WTC11 (cell line): ENCODE results near the gene ADAMTS7. TPM values are rescaled to one million over a fixed set of nuclear protein-coding genes. Genes with fewer than 3 reads are reported as not detected.
"Not testable (repeated sequence)": the region's sequence is repeated elsewhere in the genome, so short reads cannot be mapped to it uniquely, and the experiment has no call there.

Experiments used
- ATAC-seq: fragments of 200-7000 bp; cut with Tn5 transposase; 2 replicates; pipeline ENCODE4 v1.10.0; 2021; ENCODE audit warnings: mild to moderate bottlenecking, moderate library complexity
- CTCF ChIA-PET: fragments of 300-600 bp; sonication (Branson Sonifier 250); formaldehyde crosslinking; loops from one replicate; lab custom pipeline; 2021; ENCODE audit warnings: antibody characterized with exemption; lab: Charles Lee
- POLR2A ChIA-PET: fragments of 350-600 bp; sonication (Branson Sonifier 250); formaldehyde crosslinking; loops from one replicate; lab custom pipeline; 2021; ENCODE audit warnings: antibody characterized with exemption; lab: Charles Lee
- DNase-seq: peaks from one replicate; pipeline ENCODE4 v3.0.0; 2021; ENCODE audit warnings: low spot score
- H3K27ac Mint-ChIP-seq: 2 replicates; pipeline ENCODE4 v1.8.0; 2021; ENCODE audit warnings: mixed read lengths
- H3K27me3 Mint-ChIP-seq: 2 replicates; pipeline ENCODE4 v1.8.0; 2021; ENCODE audit warnings: low read depth, mild to moderate bottlenecking, moderate library complexity, mixed read lengths
- H3K36me3 Mint-ChIP-seq: 2 replicates; pipeline ENCODE4 v1.8.0; 2021; ENCODE audit warnings: mixed read lengths
- H3K4me1 Mint-ChIP-seq: 2 replicates; pipeline ENCODE4 v1.8.0; 2022; ENCODE audit warnings: mixed read lengths
- H3K4me3 Mint-ChIP-seq: 2 replicates; pipeline ENCODE4 v1.8.0; 2021; ENCODE audit warnings: mild to moderate bottlenecking, moderate library complexity, mixed read lengths
- H3K9me3 Mint-ChIP-seq: 2 replicates; pipeline ENCODE4 v1.8.0; 2021; ENCODE audit warnings: mixed read lengths
- E2F4 ChIP-seq: sonication (generic); formaldehyde crosslinking; IDR thresholded peaks from 2 replicates; pipeline ENCODE4 v1.8.1; 2022; ENCODE audit warnings: low read depth, mild to moderate bottlenecking, moderate library complexity, missing genetic modification reagents, borderline replicate concordance
- PRDM15 ChIP-seq: sonication (generic); formaldehyde crosslinking; IDR thresholded peaks from 2 replicates; pipeline ENCODE4 v1.8.0; 2022; ENCODE audit warnings: missing genetic modification reagents
- PRRX2 ChIP-seq: fragments of 250-450 bp; sonication (Bioruptor Pico); IDR thresholded peaks from 2 replicates; pipeline ENCODE4 v1.8.0; 2021; ENCODE audit warnings: mild to moderate bottlenecking
- RELA ChIP-seq: sonication (generic); formaldehyde crosslinking; IDR thresholded peaks from 2 replicates; pipeline ENCODE4 v1.8.1; 2022; ENCODE audit warnings: missing genetic modification reagents, mild to moderate bottlenecking, borderline replicate concordance
- RORB ChIP-seq: fragments of 250-450 bp; sonication (Bioruptor Pico); IDR thresholded peaks from 2 replicates; pipeline ENCODE4 v1.9.0; 2021; ENCODE audit warnings: mild to moderate bottlenecking
- SP1 ChIP-seq: sonication (generic); formaldehyde crosslinking; conservative IDR thresholded peaks from 2 replicates; pipeline ENCODE4 v1.8.1; 2022; ENCODE audit warnings: missing genetic modification reagents
- ZMAT4 ChIP-seq: fragments of 250-450 bp; sonication (Bioruptor Pico); IDR thresholded peaks from 2 replicates; pipeline ENCODE4 v1.9.0; 2021; ENCODE audit warnings: mild to moderate bottlenecking
- total RNA-seq: library from RNA; stranded (reverse); gene quantifications from 3 replicates; pipeline ENCODE4 v1.2.3, GENCODE V29; 2021
- TF ChIP-seq, protein P1 (sequence below): fragments of 250-450 bp; sonication (Bioruptor Pico); IDR thresholded peaks from 2 replicates; pipeline ENCODE4 v1.9.0; 2021; ENCODE audit warnings: mild to moderate bottlenecking, borderline replicate concordance
- TF ChIP-seq, protein P2 (sequence below): sonication (generic); formaldehyde crosslinking; IDR thresholded peaks from 2 replicates; pipeline ENCODE4 v1.8.1; 2023; ENCODE audit warnings: mild to moderate bottlenecking, missing genetic modification reagents

ADAMTS7 gene
- total RNA-seq, 1 experiment from 2014 or later: 70.3 TPM

DNA sequence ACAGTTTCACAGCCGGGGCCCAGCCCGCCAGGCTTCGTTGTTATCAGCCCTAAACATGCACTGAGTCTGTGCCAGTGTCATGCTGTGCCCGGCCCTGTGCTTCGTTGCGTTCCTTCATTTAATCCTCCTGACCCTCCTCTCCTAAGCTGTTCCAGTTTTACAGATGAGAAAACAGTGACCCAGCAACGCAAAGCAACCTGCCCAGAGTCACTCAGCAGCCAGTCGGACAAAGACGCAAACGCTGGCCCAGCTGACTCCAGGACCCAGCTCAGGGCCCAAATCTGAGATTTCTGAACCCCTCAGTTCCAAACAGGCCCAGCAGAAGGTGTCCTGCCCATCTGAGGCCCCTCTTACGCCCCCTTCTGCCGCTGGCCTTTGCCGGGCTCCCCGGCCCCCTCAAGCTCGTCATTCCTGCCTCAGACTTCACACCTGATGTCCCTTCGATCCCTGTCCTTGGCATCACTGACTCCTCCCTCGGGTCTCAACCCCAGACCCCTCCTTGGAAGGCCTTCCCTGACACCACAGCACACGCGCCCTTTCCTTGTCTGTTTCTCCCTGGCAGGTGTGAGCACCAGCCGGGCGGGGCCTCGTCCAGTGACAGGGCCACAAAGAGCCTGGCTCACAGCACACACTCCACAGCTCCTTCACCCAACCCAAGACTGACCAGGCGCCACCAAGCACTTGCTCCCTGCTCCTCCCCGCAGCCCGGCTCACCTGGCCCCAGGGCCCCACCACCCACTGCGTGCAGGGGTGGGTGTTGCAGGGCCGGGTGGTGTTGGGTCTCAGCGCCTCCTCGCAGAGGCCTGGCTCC, 48.1 kb downstream of the ADAMTS7 start (continued):
- TF ChIP-seq, protein P1, sequence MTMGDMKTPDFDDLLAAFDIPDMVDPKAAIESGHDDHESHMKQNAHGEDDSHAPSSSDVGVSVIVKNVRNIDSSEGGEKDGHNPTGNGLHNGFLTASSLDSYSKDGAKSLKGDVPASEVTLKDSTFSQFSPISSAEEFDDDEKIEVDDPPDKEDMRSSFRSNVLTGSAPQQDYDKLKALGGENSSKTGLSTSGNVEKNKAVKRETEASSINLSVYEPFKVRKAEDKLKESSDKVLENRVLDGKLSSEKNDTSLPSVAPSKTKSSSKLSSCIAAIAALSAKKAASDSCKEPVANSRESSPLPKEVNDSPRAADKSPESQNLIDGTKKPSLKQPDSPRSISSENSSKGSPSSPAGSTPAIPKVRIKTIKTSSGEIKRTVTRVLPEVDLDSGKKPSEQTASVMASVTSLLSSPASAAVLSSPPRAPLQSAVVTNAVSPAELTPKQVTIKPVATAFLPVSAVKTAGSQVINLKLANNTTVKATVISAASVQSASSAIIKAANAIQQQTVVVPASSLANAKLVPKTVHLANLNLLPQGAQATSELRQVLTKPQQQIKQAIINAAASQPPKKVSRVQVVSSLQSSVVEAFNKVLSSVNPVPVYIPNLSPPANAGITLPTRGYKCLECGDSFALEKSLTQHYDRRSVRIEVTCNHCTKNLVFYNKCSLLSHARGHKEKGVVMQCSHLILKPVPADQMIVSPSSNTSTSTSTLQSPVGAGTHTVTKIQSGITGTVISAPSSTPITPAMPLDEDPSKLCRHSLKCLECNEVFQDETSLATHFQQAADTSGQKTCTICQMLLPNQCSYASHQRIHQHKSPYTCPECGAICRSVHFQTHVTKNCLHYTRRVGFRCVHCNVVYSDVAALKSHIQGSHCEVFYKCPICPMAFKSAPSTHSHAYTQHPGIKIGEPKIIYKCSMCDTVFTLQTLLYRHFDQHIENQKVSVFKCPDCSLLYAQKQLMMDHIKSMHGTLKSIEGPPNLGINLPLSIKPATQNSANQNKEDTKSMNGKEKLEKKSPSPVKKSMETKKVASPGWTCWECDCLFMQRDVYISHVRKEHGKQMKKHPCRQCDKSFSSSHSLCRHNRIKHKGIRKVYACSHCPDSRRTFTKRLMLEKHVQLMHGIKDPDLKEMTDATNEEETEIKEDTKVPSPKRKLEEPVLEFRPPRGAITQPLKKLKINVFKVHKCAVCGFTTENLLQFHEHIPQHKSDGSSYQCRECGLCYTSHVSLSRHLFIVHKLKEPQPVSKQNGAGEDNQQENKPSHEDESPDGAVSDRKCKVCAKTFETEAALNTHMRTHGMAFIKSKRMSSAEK: no peak
- no peak for TF ChIP-seq PRRX2 (CRISPR knock-in tag)
- no peak for TF ChIP-seq RORB (CRISPR knock-in tag)
- TF ChIP-seq ZMAT4 (CRISPR knock-in tag): no peak
- no peak for TF ChIP-seq RELA
- TF ChIP-seq E2F4 (CRISPR knock-in tag): no peak
- TF ChIP-seq SP1 (CRISPR knock-in tag): no peak
- TF ChIP-seq PRDM15 (CRISPR knock-in tag): no peak
- TF ChIP-seq, protein P2, sequence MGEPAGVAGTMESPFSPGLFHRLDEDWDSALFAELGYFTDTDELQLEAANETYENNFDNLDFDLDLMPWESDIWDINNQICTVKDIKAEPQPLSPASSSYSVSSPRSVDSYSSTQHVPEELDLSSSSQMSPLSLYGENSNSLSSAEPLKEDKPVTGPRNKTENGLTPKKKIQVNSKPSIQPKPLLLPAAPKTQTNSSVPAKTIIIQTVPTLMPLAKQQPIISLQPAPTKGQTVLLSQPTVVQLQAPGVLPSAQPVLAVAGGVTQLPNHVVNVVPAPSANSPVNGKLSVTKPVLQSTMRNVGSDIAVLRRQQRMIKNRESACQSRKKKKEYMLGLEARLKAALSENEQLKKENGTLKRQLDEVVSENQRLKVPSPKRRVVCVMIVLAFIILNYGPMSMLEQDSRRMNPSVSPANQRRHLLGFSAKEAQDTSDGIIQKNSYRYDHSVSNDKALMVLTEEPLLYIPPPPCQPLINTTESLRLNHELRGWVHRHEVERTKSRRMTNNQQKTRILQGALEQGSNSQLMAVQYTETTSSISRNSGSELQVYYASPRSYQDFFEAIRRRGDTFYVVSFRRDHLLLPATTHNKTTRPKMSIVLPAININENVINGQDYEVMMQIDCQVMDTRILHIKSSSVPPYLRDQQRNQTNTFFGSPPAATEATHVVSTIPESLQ (CRISPR knock-in tag): no peak

DNA sequence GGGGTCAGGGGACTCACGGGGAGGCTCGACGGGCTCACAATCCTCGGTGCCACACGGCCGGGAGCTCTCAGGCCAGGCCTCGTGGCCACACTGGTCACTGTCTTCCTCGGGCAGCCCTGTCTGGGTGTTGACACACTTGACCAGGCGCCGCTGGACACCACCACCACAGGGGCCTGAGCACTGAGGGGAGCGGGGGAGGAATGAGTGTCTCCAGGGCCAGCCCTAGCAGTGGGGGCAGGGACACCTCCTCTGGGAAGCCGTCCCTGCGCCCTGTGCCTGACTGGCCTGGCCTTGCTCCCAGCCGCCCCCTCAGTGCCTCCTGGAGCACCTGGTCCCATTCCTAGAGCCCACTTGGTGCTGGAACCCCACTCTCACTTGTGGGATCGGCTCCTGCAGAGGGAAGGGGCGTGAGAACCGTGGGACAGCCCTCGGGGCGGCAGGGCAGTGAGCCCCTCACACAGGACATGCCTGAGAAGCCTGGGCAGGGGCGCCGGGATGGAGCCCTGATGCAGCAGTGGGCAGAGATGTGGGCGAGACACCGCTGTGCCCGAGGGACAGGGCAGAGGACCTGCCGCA, 48.8 kb downstream of the ADAMTS7 start:
- POLR2A ChIA-PET, H3K27ac Mint-ChIP-seq, ATAC-seq, H3K9me3 Mint-ChIP-seq, H3K4me3 Mint-ChIP-seq, H3K36me3 Mint-ChIP-seq, H3K27me3 Mint-ChIP-seq, H3K4me1 Mint-ChIP-seq: not testable (repeated sequence)
- DNase-seq: peak; percentile 6
- CTCF ChIA-PET: interaction anchor here (1.5 kb wide), 1 partner anchor 22 kb away, joined by 3 read pairs; no protein-coding TSS in a partner anchor
